Activated T-helper 1 cell treated with anti-CD3 and anti-CD28 coated beads, Interleukin-12 subunit alpha, Interleukin-12 subunit beta, Interleukin-2, Interleukin-4 antibody, amounts not matched to agents 30 ng/mL and 10 ng/mL and 1 ng/mL, durations not matched to agents 14 hours and 24 hours and 36 hours (primary cell): Measurements from ENCODE around the gene ATP9A. TPM values are rescaled to one million over a fixed set of nuclear protein-coding genes. Genes with fewer than 3 reads are reported as not detected.

Experiments
- DNase-seq: peaks from one replicate; pipeline ENCODE4 v3.0.0; 2021; ENCODE audit warnings: low spot score
- H3K27ac Mint-ChIP-seq: one replicate; pipeline ENCODE4 v1.8.0; 2021; ENCODE audit warnings: mild to moderate bottlenecking, mixed read lengths
- H3K27me3 Mint-ChIP-seq: one replicate; pipeline ENCODE4 v1.8.0; 2022; ENCODE audit warnings: mild to moderate bottlenecking, moderate library complexity, mixed read lengths; ENCODE audit not compliant: insufficient read depth
- H3K36me3 Mint-ChIP-seq: one replicate; pipeline ENCODE4 v1.8.0; 2021; ENCODE audit warnings: low read depth, mixed read lengths
- H3K4me1 Mint-ChIP-seq: one replicate; pipeline ENCODE4 v1.8.0; 2021; ENCODE audit warnings: low read depth, mixed read lengths
- H3K4me3 Mint-ChIP-seq: one replicate; pipeline ENCODE4 v1.8.0; 2021; ENCODE audit warnings: mild to moderate bottlenecking, moderate library complexity, mixed read lengths
- H3K9me3 Mint-ChIP-seq: one replicate; pipeline ENCODE4 v1.8.0; 2021; ENCODE audit warnings: mixed read lengths
- intact Hi-C: fragments of 100-400 bp; cut with micrococcal nuclease; formaldehyde crosslinking; loops from one replicate; pipeline ENCODE4 v1.15.1; 2024
- total RNA-seq: library from RNA; stranded (reverse); gene quantifications from 2 replicates; pipeline ENCODE4 v1.2.3, GENCODE V29; 2022

ATP9A gene
- total RNA-seq, 1 donor from 2014 or later = 20.6 TPM

DNA sequence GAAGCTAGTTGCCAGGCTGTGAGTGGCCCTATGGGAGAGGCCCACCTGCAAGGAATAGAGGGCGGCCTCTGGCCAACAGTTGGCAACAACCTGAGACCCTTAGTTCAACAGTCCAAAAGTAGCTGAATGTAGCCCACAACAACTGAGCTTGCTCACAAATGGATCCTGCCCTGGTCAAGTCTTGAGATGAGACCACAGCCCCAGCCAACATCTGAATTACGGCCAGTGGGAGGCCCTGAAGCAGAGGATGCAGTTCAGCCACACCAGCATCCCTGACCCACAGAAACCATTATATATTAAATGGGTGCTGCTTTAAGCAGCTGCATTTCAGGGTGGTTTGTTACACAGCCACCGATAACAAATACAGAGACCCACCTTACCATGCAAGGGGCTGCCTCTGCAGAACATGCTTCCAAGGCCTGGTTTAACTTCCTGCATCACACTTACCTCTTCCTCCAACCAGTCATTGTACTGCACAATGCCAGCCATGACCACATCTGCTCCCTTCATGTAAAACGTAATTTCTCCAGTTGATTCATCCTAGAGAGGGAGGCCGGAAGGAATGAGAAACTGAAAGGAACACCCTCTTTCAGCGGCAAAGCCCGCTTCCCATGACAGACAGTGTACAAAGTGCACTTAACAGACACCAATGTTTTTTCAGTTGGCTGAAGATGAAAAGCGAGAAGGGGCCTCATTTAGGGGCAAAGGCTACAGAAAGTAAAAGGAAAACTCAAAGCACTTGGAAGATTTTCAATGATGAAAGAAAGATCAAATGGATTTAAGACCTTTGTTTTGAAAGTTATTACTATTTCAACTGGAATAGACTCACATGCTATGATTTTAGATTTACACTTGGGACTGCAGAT lies 139.4 kb downstream of the ATP9A start:
- no peaks in the 10 kb centered on the region for H3K9me3 Mint-ChIP-seq
- no peak for DNase-seq
- peaks cover 9% of the 10 kb centered on the region for H3K27me3 Mint-ChIP-seq
- H3K4me1 Mint-ChIP-seq = peaks cover 45% of the 10 kb centered on the region
- peak overlapping the region; percentile 72 for H3K27ac Mint-ChIP-seq
- peak overlapping the region; percentile 32 for H3K4me3 Mint-ChIP-seq
- H3K36me3 Mint-ChIP-seq = peaks cover 7% of the 10 kb centered on the region
- intact Hi-C loops = no loop called here

DNA sequence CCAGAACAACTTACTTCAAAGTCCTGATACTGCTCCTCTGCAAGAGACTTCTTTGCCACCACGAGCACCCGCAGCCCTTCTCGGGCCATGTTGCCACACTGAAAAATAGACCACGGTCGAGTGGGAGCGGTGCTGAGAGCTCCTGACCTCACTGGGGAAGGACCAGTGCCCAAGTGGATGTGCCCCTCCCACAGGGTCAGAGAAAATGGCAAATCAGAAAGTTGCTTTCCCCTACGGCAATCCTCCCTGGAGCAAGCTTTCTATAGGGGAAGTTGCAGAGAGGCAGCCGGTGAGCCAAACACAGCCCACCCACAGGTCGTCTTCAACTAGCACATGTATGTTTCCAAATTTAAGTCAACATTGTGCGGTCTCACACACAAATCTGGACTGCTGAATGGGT lies 140.6 kb downstream of the ATP9A start:
- Mint-ChIP-seq H3K4me3 (no peak overlapping the region), H3K27me3 (peaks cover 4% of the 10 kb centered on the region), H3K27ac (no peak overlapping the region), H3K36me3 (peaks cover 7% of the 10 kb centered on the region), H3K9me3 (no peaks in the 10 kb centered on the region), H3K4me1 (peaks cover 47% of the 10 kb centered on the region)
- DNase-seq = no peak
- intact Hi-C loops = no loop called here

DNA sequence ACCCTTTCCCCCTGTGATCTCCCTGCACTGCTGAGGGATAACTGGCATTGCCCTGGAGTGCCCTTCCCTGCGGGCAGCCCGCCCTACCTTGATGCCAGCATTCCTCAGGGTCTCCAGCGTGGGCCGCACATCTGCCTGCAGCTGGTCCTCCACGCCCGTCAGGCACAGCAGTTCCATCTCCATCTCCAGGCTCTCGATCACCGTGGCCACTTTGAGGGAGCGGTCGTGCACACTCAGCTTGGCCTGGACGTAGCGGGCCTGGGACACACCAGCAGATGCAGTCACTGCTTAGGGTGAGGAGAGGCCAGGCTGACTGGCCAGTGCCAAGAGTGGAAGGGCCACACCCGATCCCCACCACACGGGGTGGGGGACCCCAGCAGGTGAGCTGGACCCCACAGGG lies 143.1 kb downstream of the ATP9A start:
- no peak overlapping the region for H3K27ac Mint-ChIP-seq
- no peak for DNase-seq
- H3K4me1 Mint-ChIP-seq = peaks cover 28% of the 10 kb centered on the region
- no peaks in the 10 kb centered on the region for H3K9me3 Mint-ChIP-seq
- H3K4me3 Mint-ChIP-seq = no peak overlapping the region
- H3K27me3 Mint-ChIP-seq = peaks cover 2% of the 10 kb centered on the region
- H3K36me3 Mint-ChIP-seq = peaks cover 7% of the 10 kb centered on the region
- intact Hi-C loops = loop anchor here (2.0 kb wide), 2 partner anchors 30 to 638 kb away; no protein-coding TSS in a partner anchor

DNA sequence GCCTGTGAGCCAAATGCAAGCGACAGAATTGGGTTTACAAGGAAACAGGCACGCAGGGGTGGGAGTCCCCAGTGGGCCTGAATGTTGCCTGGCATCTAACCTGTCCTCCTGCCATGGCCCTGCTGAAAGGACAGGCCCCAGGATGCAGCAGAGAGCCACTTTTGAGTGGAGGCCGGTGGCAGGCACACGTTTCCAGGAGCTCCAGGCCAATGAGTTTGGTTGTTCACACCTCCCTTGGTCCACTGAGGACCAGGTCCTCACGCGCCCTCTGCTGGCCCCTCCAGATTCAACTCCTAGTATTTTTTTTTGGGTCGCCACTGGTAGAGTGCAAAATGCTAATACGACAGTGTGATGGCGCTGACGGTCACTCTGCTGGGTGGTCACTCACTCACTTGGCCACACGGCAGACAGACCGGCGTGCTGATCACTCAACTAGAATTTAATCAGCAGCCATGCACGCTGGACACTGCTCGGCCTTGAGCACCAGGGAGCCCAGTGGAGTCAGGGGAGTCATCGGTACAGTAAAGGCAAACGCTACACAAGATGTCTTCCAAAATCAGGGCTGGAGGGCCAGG lies 143.9 kb downstream of the ATP9A start:
- peak; percentile 31 for DNase-seq
- Mint-ChIP-seq H3K4me3 (no peak overlapping the region), H3K27me3 (peaks cover 2% of the 10 kb centered on the region), H3K4me1 (peaks cover 19% of the 10 kb centered on the region), H3K36me3 (peaks cover 7% of the 10 kb centered on the region), H3K27ac (no peak overlapping the region), H3K9me3 (no peaks in the 10 kb centered on the region)
- intact Hi-C loops = loop anchor here (1.0 to 5.0 kb wide), 4 partner anchors 29 to 637 kb away; no protein-coding TSS in a partner anchor

DNA sequence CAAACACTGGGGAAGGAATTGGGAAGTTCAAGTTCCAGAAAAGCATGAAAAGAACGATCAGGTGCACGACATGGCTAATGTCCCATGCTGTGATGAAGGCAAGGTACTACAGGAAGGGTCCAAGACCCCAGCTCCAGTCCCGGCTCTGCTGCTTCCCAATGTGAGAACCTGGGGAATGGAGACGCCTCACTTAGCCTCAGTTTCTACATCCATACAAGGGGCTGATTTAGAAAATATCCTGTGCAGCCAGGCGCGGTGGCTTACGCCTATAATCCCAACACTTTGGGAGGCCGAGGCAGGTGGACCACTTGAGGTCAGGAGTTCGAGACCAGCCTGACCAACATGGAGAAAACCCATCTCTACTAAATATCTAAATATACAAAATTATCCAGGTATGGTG lies 144.9 kb downstream of the ATP9A start:
- no peak for DNase-seq
- Mint-ChIP-seq H3K36me3 (peaks cover 2% of the 10 kb centered on the region), H3K27me3 (peaks cover 2% of the 10 kb centered on the region), H3K4me3 (no peak overlapping the region), H3K4me1 (peaks cover 9% of the 10 kb centered on the region), H3K9me3 (no peaks in the 10 kb centered on the region), H3K27ac (no peak overlapping the region)
- intact Hi-C loops = loop anchor here (5.0 kb wide), 1 partner anchor 236 kb away; no protein-coding TSS in a partner anchor

DNA sequence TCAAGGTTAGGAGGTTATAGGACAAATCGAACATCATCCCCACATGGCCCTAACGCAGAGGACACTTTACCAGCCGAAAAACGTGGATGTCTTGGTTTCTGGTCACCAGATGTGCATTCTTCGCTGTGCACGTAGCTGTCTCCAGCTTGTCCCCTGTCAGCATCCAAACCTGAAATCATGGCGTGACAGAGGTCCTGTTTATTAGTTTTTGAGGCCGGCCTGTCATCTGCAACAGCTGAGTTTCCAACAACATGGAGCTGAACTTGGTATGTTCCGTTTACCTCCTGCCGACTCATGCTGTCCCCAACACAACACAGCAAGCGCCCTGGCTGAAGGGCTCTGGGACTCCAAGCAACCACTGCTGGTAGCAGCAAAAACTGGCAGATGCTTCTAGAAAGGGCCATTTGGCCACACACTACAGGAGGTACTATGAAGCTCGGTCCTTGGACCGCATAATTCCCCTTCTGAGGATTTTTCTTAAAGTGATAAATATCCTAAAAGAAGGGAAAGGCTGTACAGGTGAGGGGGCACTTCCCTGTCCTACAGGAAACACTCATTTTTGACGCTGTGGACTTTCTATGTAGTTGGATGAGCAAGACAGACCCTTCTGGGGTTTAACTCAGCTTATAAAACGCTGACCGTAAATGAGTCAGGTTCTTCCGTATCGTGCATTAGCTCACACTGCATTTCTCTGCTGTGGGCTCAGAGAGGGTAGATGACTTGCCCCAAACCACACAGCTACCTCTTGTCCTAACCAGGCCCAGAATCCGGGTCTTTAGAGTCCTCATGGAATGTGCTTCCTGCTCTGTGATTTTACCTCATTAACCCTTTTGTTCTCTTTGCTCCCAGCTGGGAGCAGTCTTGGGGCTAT lies 146.0 kb downstream of the ATP9A start:
- Mint-ChIP-seq H3K36me3 (no peaks in the 10 kb centered on the region), H3K9me3 (no peaks in the 10 kb centered on the region), H3K27me3 (peaks cover 2% of the 10 kb centered on the region), H3K4me3 (no peak overlapping the region), H3K4me1 (peaks cover 4% of the 10 kb centered on the region), H3K27ac (no peak overlapping the region)
- DNase-seq = no peak
- intact Hi-C loops = loop anchor here (5.0 kb wide), 1 partner anchor 235 kb away; no protein-coding TSS in a partner anchor

DNA sequence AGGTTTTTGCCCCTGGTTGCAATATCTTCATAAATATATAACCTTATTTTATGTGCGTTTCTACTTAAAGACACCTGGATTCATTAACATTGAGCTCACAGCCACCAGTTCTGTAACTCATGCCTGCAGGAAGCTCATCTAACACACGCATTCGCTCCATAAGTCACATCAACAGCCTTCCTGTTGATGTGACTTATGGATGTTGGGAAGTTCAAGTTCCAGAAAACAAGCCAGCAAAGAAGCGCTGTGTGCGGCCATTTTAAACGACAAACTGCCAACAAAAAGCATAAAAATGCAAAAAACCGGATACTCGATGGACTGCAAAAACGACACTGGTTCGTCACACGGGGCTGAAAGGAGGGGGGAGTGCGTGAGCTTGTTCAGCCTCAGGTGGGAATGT lies 147.8 kb downstream of the ATP9A start:
- intact Hi-C loops = loop anchor here (5.0 kb wide), 1 partner anchor 233 kb away; no protein-coding TSS in a partner anchor
- no peaks in the 10 kb centered on the region for H3K9me3 Mint-ChIP-seq
- peaks cover 4% of the 10 kb centered on the region for H3K4me1 Mint-ChIP-seq
- H3K36me3 Mint-ChIP-seq = no peaks in the 10 kb centered on the region
- no peak overlapping the region for H3K27ac Mint-ChIP-seq
- no peak overlapping the region for H3K4me3 Mint-ChIP-seq
- peaks cover 2% of the 10 kb centered on the region for H3K27me3 Mint-ChIP-seq
- DNase-seq = no peak

DNA sequence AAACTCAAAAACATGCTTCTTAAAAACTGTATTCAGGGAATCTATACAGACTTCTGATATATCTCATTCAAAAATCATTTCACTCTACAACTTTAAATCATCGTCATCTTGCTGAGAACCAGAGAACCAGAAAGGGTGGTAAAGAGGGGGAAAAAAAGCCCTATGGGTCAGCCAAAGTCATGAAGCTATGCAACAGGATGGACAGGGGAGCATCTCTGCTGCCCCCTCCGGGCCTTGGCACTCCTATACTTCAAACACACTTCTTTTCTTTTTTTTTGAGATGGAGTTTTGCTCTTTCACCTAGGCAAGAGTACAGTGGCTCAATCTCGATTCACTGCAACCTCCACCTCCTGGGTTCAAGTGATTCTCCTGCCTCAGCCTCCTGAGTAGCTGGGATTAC lies 152.1 kb downstream of the ATP9A start:
- H3K9me3 Mint-ChIP-seq = no peaks in the 10 kb centered on the region
- intact Hi-C loops = no loop called here
- peaks cover 9% of the 10 kb centered on the region for H3K27me3 Mint-ChIP-seq
- H3K36me3 Mint-ChIP-seq = no peaks in the 10 kb centered on the region
- H3K4me3 Mint-ChIP-seq = no peak overlapping the region
- H3K4me1 Mint-ChIP-seq = no peaks in the 10 kb centered on the region
- no peak for DNase-seq
- no peak overlapping the region for H3K27ac Mint-ChIP-seq

DNA sequence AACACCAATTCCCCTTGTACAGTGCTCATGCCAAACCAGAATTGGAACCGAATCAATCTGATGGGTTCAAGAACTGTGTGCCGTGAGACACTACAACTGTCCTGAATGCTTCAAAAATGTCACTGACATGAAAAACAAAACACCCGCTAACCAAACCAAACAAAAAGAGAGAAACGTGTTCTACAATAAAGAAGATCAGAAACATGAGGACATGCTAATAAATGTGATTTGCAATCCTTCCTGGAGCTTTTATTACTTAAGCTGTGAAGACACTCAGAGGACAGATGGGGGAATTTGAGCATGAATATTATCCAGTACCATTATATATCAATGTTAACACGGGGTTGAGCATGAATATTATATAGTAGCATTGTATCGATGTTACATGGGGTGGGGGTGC lies 153.5 kb downstream of the ATP9A start:
- Mint-ChIP-seq H3K9me3 (no peaks in the 10 kb centered on the region), H3K4me1 (no peaks in the 10 kb centered on the region), H3K4me3 (no peak overlapping the region), H3K36me3 (no peaks in the 10 kb centered on the region), H3K27me3 (peaks cover 9% of the 10 kb centered on the region), H3K27ac (no peak overlapping the region)
- DNase-seq = no peak
- intact Hi-C loops = no loop called here

DNA sequence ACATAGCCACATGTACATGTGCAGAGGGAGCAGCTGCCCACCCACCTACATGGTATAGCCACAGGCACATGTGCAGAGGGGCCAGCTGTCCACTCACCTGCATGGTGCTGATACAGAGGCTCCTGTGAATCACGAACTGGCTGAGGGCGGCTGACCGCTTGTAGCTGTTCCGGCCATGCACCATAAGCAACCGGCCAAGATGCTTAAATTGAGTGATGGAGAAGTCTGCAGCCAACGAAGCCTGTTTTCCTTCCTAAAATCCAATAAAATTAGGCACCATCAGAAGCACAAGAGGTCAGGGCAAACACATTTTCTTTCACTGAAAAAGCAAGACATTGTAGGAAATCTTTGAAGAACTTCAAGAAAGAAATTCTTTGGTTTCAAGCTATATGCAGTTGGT lies 154.6 kb downstream of the ATP9A start:
- DNase-seq = no peak
- Mint-ChIP-seq H3K4me1 (peaks cover under 1% of the 10 kb centered on the region), H3K4me3 (no peak overlapping the region), H3K36me3 (no peaks in the 10 kb centered on the region), H3K27ac (no peak overlapping the region), H3K27me3 (peaks cover 9% of the 10 kb centered on the region), H3K9me3 (no peaks in the 10 kb centered on the region)
- intact Hi-C loops = no loop called here

DNA sequence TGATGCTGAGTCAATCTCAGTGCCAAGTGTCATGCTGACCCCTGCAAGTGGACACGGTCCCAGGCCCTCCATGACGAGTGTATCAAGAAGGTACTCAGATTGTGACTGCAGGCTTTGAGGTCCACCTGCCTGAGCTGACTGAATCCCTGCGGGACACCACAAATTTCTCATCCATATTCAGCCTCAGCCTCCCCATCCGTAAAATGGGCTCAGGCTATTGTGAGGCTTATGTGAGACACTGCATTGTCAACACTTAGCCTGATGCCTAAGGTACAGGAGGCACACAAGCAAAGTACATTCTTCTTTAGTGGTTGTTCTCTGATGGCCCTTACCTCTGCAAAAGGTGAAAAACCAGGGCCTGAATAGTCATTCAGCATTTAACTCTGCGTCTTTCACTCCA lies 155.3 kb downstream of the ATP9A start:
- H3K4me3 Mint-ChIP-seq = no peak overlapping the region
- peaks cover 9% of the 10 kb centered on the region for H3K27me3 Mint-ChIP-seq
- H3K36me3 Mint-ChIP-seq = no peaks in the 10 kb centered on the region
- peaks cover 7% of the 10 kb centered on the region for H3K4me1 Mint-ChIP-seq
- DNase-seq = no peak
- intact Hi-C loops = no loop called here
- no peaks in the 10 kb centered on the region for H3K9me3 Mint-ChIP-seq
- no peak overlapping the region for H3K27ac Mint-ChIP-seq

DNA sequence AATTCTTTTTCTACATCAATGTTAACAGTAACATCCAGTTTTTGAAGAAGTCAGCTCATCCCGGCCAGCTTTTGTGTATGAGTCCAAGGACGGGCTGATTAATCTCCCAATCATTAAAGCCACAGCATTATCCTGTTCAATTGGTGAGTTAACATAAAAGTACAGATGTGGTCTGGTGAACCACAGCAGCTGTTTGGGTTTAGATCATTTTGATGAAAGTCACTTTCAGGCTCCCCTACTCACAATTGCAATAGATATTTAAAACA lies 156.6 kb downstream of the ATP9A start:
- no peaks in the 10 kb centered on the region for H3K36me3 Mint-ChIP-seq
- no peaks in the 10 kb centered on the region for H3K9me3 Mint-ChIP-seq
- peaks cover 9% of the 10 kb centered on the region for H3K27me3 Mint-ChIP-seq
- no peak for DNase-seq
- no peak overlapping the region for H3K4me3 Mint-ChIP-seq
- H3K27ac Mint-ChIP-seq = no peak overlapping the region
- intact Hi-C loops = no loop called here
- peaks cover 7% of the 10 kb centered on the region for H3K4me1 Mint-ChIP-seq
